Neural cell (in vitro differentiated cells): ENCODE results near the gene ITFG1. TPM values are rescaled to one million over a fixed set of nuclear protein-coding genes. Genes with fewer than 3 reads are reported as not detected.

Source experiments
- H2AFZ ChIP-seq: fragments of 200-600, 300-800 bp; sonication (generic), shearing (Covaris generic); 2 replicates; pipeline ENCODE4 v1.6.0; 2014; ENCODE audit warnings: low read depth, mild to moderate bottlenecking, antibody characterized with exemption, low read length, moderate library complexity
- H3F3A ChIP-seq: fragments of 200-600 bp; shearing (Covaris generic); 2 replicates; pipeline ENCODE4 v1.6.1; 2016; ENCODE audit warnings: mild to moderate bottlenecking, moderate library complexity, mixed read lengths, antibody characterized with exemption, low read length; ENCODE audit not compliant: insufficient read depth, poor library complexity, severe bottlenecking
- H3K27ac ChIP-seq: fragments of 200-600, 300-800 bp; sonication (generic), shearing (Covaris generic); 2 replicates; pipeline ENCODE4 v1.5.1; 2014; ENCODE audit warnings: mild to moderate bottlenecking, low read length, moderate library complexity
- H3K27me3 ChIP-seq: fragments of 300-800, 200-600 bp; sonication (generic), shearing (Covaris generic); 2 replicates; pipeline ENCODE4 v1.6.0; 2014; ENCODE audit warnings: mild to moderate bottlenecking, low read depth, low read length, moderate library complexity; ENCODE audit not compliant: insufficient read depth
- H3K36me3 ChIP-seq: fragments of 300-800, 200-600 bp; sonication (generic), shearing (Covaris generic); 2 replicates; pipeline ENCODE4 v1.5.1; 2014; ENCODE audit warnings: mild to moderate bottlenecking, antibody characterized with exemption, low read length, moderate library complexity; ENCODE audit not compliant: insufficient read depth
- H3K4me2 ChIP-seq: fragments of 300-800, 200-600 bp; sonication (generic), shearing (Covaris generic); 2 replicates; pipeline ENCODE4 v1.6.0; 2014; ENCODE audit warnings: mild to moderate bottlenecking, low read length
- H3K4me3 ChIP-seq: fragments of 300-800, 200-600 bp; sonication (generic), shearing (Covaris generic); 2 replicates; pipeline ENCODE4 v1.5.1; 2014; ENCODE audit warnings: mild to moderate bottlenecking, low read length, moderate library complexity
- H3K79me2 ChIP-seq: fragments of 200-600 bp; shearing (Covaris generic); replicated peaks from 2 replicates; pipeline ENCODE4 v1.6.0; 2014; ENCODE audit warnings: mild to moderate bottlenecking, low read length, moderate library complexity; ENCODE audit not compliant: insufficient read depth
- H3K9ac ChIP-seq: fragments of 300-800, 200-600 bp; sonication (generic), shearing (Covaris generic); 2 replicates; pipeline ENCODE4 v1.6.1; 2016; ENCODE audit warnings: mild to moderate bottlenecking, low read length, mixed read lengths
- H3K9me2 ChIP-seq: fragments of 200-600 bp; shearing (Covaris generic); 2 replicates; pipeline ENCODE4 v1.6.1; 2016; ENCODE audit warnings: mild to moderate bottlenecking, low read length, mixed read lengths; ENCODE audit not compliant: insufficient read depth
- H3K9me3 ChIP-seq: fragments of 200-600, 300-800 bp; sonication (generic), shearing (Covaris generic); 2 replicates; pipeline ENCODE4 v1.6.1; 2016; ENCODE audit warnings: mild to moderate bottlenecking, mixed run types, low read length, moderate library complexity, mixed read lengths
- H4K20me1 ChIP-seq: fragments of 200-600 bp; shearing (Covaris generic); 2 replicates; pipeline ENCODE4 v1.6.1; 2016; ENCODE audit warnings: mild to moderate bottlenecking, mixed run types; ENCODE audit not compliant: insufficient read depth
- CTCF ChIP-seq: fragments of 450-650 bp; IDR thresholded peaks from 2 replicates; pipeline ENCODE4 v1.5.1; 2014; ENCODE audit warnings: antibody characterized with exemption, mild to moderate bottlenecking, moderate library complexity; ENCODE audit not compliant: poor library complexity, severe bottlenecking
- EP300 ChIP-seq: fragments of 450-650 bp; conservative IDR thresholded peaks from 2 replicates; pipeline ENCODE4 v1.6.1; 2014; ENCODE audit warnings: antibody characterized with exemption, mild to moderate bottlenecking, moderate library complexity; ENCODE audit not compliant: poor library complexity, severe bottlenecking
- EZH2 ChIP-seq: fragments of 200-600, 300-800 bp; shearing (Covaris generic), sonication (generic); IDR thresholded peaks from 2 replicates; pipeline ENCODE4 v1.6.1; 2014; ENCODE audit warnings: antibody characterized with exemption, low read length, borderline replicate concordance, mild to moderate bottlenecking; ENCODE audit not compliant: insufficient read depth, poor library complexity, severe bottlenecking
- MXI1 ChIP-seq: fragments of 450-650 bp; conservative IDR thresholded peaks from 2 replicates; pipeline ENCODE4 v1.6.1; 2014; ENCODE audit warnings: antibody characterized with exemption, mild to moderate bottlenecking; ENCODE audit not compliant: poor library complexity, severe bottlenecking
- POLR2AphosphoS5 ChIP-seq: IDR thresholded peaks from 2 replicates; pipeline ENCODE4 v1.6.1; 2012
- RAD21 ChIP-seq: fragments of 450-650 bp; conservative IDR thresholded peaks from 2 replicates; pipeline ENCODE4 v1.6.1; 2014; ENCODE audit warnings: antibody characterized with exemption, mild to moderate bottlenecking, moderate library complexity
- SMC3 ChIP-seq: fragments of 450-650 bp; conservative IDR thresholded peaks from 2 replicates; pipeline ENCODE4 v1.6.1; 2014; ENCODE audit warnings: antibody characterized with exemption, mild to moderate bottlenecking, moderate library complexity; ENCODE audit not compliant: poor library complexity
- TAF1 ChIP-seq: IDR thresholded peaks from 2 replicates; pipeline ENCODE4 v1.6.1; 2012; ENCODE audit warnings: low read depth
- polyA plus RNA-seq: library from polyadenylated mRNA; depleted of rRNA; stranded (reverse); fragments of >200 nt; gene quantifications from 2 replicates; pipeline ENCODE4 v1.2.3, GENCODE V29; 2014
- TF ChIP-seq, protein P1 (sequence below): IDR thresholded peaks from 2 replicates; pipeline ENCODE4 v1.6.1; 2012; ENCODE audit warnings: borderline replicate concordance

The ITFG1 gene
- polyA plus RNA-seq, 1 donor from 2014 or later = 155 TPM

DNA sequence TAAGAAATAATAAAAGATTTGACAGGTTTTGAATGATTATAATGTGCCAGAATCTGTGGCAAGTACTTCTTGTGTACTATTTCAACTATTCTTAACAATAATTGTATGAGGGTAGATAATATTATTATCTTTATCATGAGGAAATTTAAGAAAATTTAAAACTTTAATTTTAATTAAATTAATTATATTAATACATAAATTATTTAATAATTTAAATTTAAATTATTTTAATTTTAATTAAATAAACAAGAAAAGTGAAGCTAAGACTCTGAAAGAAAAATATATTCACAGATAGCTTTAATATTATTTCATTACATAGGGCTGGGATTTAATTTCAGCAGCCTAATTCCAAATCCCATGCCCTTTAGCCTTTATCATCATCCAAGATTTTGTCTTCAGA lies 285.7 kb downstream of the ITFG1 start:
- no peaks in the 10 kb centered on the region for H4K20me1 ChIP-seq
- no peak overlapping the region for H3K4me2 ChIP-seq
- H2AFZ ChIP-seq = no peak overlapping the region
- no peaks in the 10 kb centered on the region for H3K36me3 ChIP-seq
- no peak overlapping the region for H3K4me3 ChIP-seq
- H3F3A ChIP-seq = no peaks in the 10 kb centered on the region
- no peaks in the 10 kb centered on the region for H3K9me3 ChIP-seq
- no peaks in the 10 kb centered on the region for H3K9me2 ChIP-seq
- H3K27me3 ChIP-seq = no peaks in the 10 kb centered on the region
- no peaks in the 10 kb centered on the region for H3K79me2 ChIP-seq
- no peak overlapping the region for H3K9ac ChIP-seq
- TF ChIP-seq MXI1 (no peak), POLR2AphosphoS5 (no peak), TAF1 (no peak), EZH2 (no peak), EP300 (no peak), SMC3 (no peak), RAD21 (no peak), CTCF (no peak)
- TF ChIP-seq, protein P1, sequence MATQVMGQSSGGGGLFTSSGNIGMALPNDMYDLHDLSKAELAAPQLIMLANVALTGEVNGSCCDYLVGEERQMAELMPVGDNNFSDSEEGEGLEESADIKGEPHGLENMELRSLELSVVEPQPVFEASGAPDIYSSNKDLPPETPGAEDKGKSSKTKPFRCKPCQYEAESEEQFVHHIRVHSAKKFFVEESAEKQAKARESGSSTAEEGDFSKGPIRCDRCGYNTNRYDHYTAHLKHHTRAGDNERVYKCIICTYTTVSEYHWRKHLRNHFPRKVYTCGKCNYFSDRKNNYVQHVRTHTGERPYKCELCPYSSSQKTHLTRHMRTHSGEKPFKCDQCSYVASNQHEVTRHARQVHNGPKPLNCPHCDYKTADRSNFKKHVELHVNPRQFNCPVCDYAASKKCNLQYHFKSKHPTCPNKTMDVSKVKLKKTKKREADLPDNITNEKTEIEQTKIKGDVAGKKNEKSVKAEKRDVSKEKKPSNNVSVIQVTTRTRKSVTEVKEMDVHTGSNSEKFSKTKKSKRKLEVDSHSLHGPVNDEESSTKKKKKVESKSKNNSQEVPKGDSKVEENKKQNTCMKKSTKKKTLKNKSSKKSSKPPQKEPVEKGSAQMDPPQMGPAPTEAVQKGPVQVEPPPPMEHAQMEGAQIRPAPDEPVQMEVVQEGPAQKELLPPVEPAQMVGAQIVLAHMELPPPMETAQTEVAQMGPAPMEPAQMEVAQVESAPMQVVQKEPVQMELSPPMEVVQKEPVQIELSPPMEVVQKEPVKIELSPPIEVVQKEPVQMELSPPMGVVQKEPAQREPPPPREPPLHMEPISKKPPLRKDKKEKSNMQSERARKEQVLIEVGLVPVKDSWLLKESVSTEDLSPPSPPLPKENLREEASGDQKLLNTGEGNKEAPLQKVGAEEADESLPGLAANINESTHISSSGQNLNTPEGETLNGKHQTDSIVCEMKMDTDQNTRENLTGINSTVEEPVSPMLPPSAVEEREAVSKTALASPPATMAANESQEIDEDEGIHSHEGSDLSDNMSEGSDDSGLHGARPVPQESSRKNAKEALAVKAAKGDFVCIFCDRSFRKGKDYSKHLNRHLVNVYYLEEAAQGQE = no peak
- H3K27ac ChIP-seq = no peak overlapping the region

- H4K20me1 ChIP-seq = no peaks in the 10 kb centered on the region
- H3K36me3 ChIP-seq = peaks cover 5% of the 10 kb centered on the region
- no peaks in the 10 kb centered on the region for H3K27me3 ChIP-seq
- H3K9ac ChIP-seq = no peak overlapping the region
- TF ChIP-seq SMC3 (no peak), CTCF (no peak), RAD21 (no peak), TAF1 (no peak), MXI1 (no peak), EP300 (no peak), EZH2 (no peak), POLR2AphosphoS5 (no peak)
- TF ChIP-seq, protein P1 = no peak
- H3K4me3 ChIP-seq = no peak overlapping the region
- H3K9me3 ChIP-seq = no peaks in the 10 kb centered on the region
- H3K9me2 ChIP-seq = no peaks in the 10 kb centered on the region
- no peak overlapping the region for H3K4me2 ChIP-seq
- H3K27ac ChIP-seq = no peak overlapping the region
- H2AFZ ChIP-seq = no peak overlapping the region
- no peaks in the 10 kb centered on the region for H3F3A ChIP-seq
- H3K79me2 ChIP-seq = no peaks in the 10 kb centered on the region
Observed at GRCh38 chr16:47162670-47163420, 298.0 kb downstream of the ITFG1 start.
